ENCODE results near the gene NUSAP1.
A peak's percentile ranks its signal among the peaks of the same experiment; 100 is the strongest.
"Not testable (repeated sequence)": the region's sequence is repeated elsewhere in the genome, so short reads cannot be mapped to it uniquely, and the experiment has no call there.

Gene NUSAP1

GRCh38 chr15:41332194-41333025, at the start of gene NUSAP1, which contains the start of gene OIP5:
Gene NUSAP1 (plus strand): TSS chr15:41332881. CDS start chr15:41332958, 77 bp downstream.
Gene OIP5 (minus strand): TSS chr15:41332591. CDS start chr15:41332561, 30 bp downstream.
- TF ChIP-seq, protein P1, sequence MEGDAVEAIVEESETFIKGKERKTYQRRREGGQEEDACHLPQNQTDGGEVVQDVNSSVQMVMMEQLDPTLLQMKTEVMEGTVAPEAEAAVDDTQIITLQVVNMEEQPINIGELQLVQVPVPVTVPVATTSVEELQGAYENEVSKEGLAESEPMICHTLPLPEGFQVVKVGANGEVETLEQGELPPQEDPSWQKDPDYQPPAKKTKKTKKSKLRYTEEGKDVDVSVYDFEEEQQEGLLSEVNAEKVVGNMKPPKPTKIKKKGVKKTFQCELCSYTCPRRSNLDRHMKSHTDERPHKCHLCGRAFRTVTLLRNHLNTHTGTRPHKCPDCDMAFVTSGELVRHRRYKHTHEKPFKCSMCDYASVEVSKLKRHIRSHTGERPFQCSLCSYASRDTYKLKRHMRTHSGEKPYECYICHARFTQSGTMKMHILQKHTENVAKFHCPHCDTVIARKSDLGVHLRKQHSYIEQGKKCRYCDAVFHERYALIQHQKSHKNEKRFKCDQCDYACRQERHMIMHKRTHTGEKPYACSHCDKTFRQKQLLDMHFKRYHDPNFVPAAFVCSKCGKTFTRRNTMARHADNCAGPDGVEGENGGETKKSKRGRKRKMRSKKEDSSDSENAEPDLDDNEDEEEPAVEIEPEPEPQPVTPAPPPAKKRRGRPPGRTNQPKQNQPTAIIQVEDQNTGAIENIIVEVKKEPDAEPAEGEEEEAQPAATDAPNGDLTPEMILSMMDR (IDR thresholded peaks at IDR 0.05; ENCODE audit: borderline replicate concordance, insufficient read depth, low read depth, low read length), result peak; percentile 62
- peak within 1 kb of the TSS; percentile 100 for H3K4me3 ChIP-seq (ENCODE audit: low read depth, low read length)

DNA sequence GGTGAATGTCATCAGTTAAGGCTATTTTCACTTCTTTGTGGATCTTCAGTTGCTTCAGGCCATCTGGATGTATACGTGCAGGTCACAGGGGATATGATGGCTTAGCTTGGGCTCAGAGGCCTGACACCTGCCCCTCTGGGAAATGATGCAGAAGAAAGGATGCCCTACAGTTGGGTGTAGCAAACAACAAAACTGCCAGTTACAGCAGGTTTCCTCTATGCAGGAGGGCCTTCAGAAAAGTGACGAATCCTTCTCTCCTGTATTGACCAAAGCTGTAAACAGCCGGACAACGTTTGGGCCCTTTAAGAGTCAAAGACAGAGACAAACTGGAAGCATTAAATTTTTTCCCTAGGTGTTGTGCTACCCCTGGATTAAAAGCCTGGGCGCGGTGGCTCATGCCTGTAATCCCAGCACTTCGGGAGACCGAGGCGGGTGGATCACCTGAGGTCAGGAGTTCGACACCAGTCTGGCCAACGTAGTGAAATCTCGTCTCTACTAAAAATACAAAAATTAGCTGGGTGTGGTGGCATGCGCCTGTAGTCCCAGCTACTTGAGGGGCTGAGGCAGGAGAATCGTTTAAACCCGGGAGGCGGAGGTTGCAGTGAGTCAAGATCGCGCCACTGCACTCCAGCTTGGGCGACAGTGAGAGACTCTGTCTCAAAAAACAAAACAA, 49.6 kb upstream of the NUSAP1 start:
- H3K4me3 ChIP-seq (ENCODE audit: low read depth, low read length), result not testable (repeated sequence)

- peak overlapping the region; percentile 100 for H3K4me3 ChIP-seq (ENCODE audit: low read depth, low read length)
- TF ChIP-seq, protein P1 (IDR thresholded peaks at IDR 0.05; ENCODE audit: borderline replicate concordance, insufficient read depth, low read depth, low read length), result no peak
These were observed 48.8 kb upstream of the NUSAP1 start for GRCh38 chr15:41283653-41284426.

- TF ChIP-seq, protein P1 (IDR thresholded peaks at IDR 0.05; ENCODE audit: borderline replicate concordance, insufficient read depth, low read depth, low read length), result no peak
- peak overlapping the region; percentile 100 for H3K4me3 ChIP-seq (ENCODE audit: low read depth, low read length)
These were observed 48.1 kb upstream of the NUSAP1 start for GRCh38 chr15:41284427-41285177.

DNA sequence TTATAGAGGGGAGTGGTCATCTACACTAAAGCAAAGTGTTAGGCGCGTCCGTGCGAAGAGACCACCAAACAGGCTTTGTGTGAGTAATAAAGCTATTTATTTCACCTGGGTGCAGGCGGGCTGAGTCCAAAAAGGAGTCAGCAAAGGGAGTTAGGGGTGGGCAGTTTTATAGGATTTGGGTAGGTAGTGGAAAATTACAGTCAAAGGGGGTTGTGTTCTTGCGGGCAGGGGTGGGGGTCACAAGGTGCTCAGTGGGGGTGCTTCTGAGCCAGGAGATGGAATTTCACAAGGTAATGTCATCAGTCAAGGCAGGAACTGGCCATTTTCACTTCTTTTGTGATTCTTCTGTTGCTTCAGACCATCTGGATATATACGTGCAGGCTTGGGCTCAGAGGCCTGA, 47.4 kb upstream of the NUSAP1 start:
- TF ChIP-seq, protein P1 (IDR thresholded peaks at IDR 0.05; ENCODE audit: borderline replicate concordance, insufficient read depth, low read depth, low read length), result no peak
- peak overlapping the region; percentile 100 for H3K4me3 ChIP-seq (ENCODE audit: low read depth, low read length)

DNA sequence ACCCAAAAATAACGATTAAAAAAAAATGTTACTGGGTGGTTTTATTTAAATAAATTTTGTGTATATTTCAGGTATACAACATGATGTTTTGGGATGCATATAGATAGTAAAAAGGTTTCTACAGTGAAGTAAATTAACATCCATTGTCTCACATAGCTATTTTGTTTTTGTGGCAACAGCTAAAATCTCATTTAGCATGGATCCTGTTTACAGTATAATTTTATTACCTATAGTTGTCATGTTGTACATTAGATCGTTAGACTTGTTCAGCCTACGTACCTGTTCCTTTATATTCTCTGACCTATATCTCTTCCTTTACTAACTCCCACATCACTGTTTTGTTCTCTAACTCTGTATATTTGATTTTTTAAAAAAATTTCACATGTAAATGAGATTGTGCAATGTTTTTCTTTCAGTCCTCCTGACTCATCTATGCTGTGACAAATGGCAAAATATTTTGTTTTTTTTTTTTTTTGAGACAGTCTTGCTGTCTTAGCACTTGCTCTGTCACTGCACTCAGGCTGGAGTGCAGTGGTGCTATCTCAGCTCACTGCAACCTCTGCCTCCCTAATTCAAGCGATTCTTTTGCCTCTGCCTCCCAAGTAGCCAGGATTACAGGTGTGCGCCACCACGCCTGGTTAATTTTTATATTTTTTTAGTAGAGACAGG, 45.9 kb upstream of the NUSAP1 start:
- TF ChIP-seq, protein P1 (IDR thresholded peaks at IDR 0.05; ENCODE audit: borderline replicate concordance, insufficient read depth, low read depth, low read length), result no peak
- H3K4me3 ChIP-seq (ENCODE audit: low read depth, low read length), result no peak overlapping the region

Measured in GM12875 (cell line).